Hepatocyte (in vitro differentiated cells): ENCODE data around the gene UPP1. TPM values are rescaled to one million over a fixed set of nuclear protein-coding genes. Genes with fewer than 3 reads are reported as not detected.

Source experiments
- DNase-seq: peaks from one replicate; pipeline ENCODE4 v3.0.0-alpha.2; 2016; ENCODE audit warnings: low spot score
- H2AFZ ChIP-seq: fragments of 200-600 bp; sonication (generic); 2 replicates; pipeline ENCODE4 v1.6.0; 2016; ENCODE audit warnings: antibody characterized with exemption, mild to moderate bottlenecking
- H3K27ac ChIP-seq: fragments of 200-600 bp; sonication (generic); 2 replicates; pipeline ENCODE4 v1.5.1; 2016; ENCODE audit warnings: mild to moderate bottlenecking
- H3K27me3 ChIP-seq: fragments of 200-600 bp; sonication (generic); 2 replicates; pipeline ENCODE4 v1.6.1; 2016
- H3K36me3 ChIP-seq: fragments of 200-600 bp; sonication (generic); replicated peaks from 2 replicates; pipeline ENCODE4 v1.5.1; 2016; ENCODE audit warnings: low read depth; ENCODE audit not compliant: insufficient read depth
- H3K4me1 ChIP-seq: fragments of 200-600 bp; sonication (generic); 2 replicates; pipeline ENCODE4 v1.5.1; 2016; ENCODE audit warnings: mild to moderate bottlenecking, moderate library complexity; ENCODE audit not compliant: insufficient read depth
- H3K4me2 ChIP-seq: fragments of 200-600 bp; sonication (generic); 2 replicates; pipeline ENCODE4 v1.6.0; 2016
- H3K4me3 ChIP-seq: fragments of 200-600 bp; sonication (generic); 2 replicates; pipeline ENCODE4 v1.5.1; 2016; ENCODE audit warnings: mild to moderate bottlenecking
- H3K79me2 ChIP-seq: fragments of 200-600 bp; sonication (generic); 2 replicates; pipeline ENCODE4 v1.6.0; 2017; ENCODE audit warnings: mild to moderate bottlenecking
- H3K9me2 ChIP-seq: fragments of 200-600 bp; sonication (generic); replicated peaks from 2 replicates; pipeline ENCODE4 v1.6.0; 2017; ENCODE audit warnings: mild to moderate bottlenecking; ENCODE audit not compliant: insufficient read depth
- H3K9me3 ChIP-seq: fragments of 200-600 bp; sonication (generic); 2 replicates; pipeline ENCODE4 v1.5.1; 2016; ENCODE audit warnings: low read depth, mild to moderate bottlenecking
- H4K20me1 ChIP-seq: fragments of 200-600 bp; sonication (generic); 2 replicates; pipeline ENCODE4 v1.6.0; 2016; ENCODE audit warnings: mild to moderate bottlenecking; ENCODE audit not compliant: insufficient read depth, poor library complexity, severe bottlenecking
- EZH2 ChIP-seq: fragments of 200-600 bp; sonication (generic); IDR thresholded peaks from 2 replicates; pipeline ENCODE4 v1.6.1; 2016; ENCODE audit warnings: antibody characterized with exemption, mild to moderate bottlenecking, borderline replicate concordance
- EZH2phosphoT487 ChIP-seq: fragments of 200-600 bp; sonication (generic); IDR thresholded peaks from one replicate; pipeline ENCODE4 v1.6.1; 2018; ENCODE audit warnings: antibody characterized with exemption, mild to moderate bottlenecking, low read depth, moderate library complexity; ENCODE audit not compliant: unreplicated experiment, severe bottlenecking
- WGBS: methylation state at CpG from one replicate; pipeline ENCODE4 v1.1.6; 2016; ENCODE audit warnings: low lambda C conversion rate; ENCODE audit errors: missing lambda C conversion rate; 5-methylcytosine and 5-hydroxymethylcytosine counted together
- polyA plus RNA-seq: library from polyadenylated mRNA; unstranded; fragments of >200 nt; fragmentation: Nextera tagmentation; extraction: Ambion mirVana; gene quantifications from 2 replicates; pipeline ENCODE4 v1.2.1, GENCODE V29; 2016
- total RNA-seq: library from RNA; depleted of rRNA; stranded (reverse); fragments of >200 nt; gene quantifications from 2 replicates; pipeline ENCODE4 v1.2.3, GENCODE V29; 2014
- TF ChIP-seq, protein P1 (sequence below): fragments of 200-600 bp; sonication (generic); IDR thresholded peaks from 2 replicates; pipeline ENCODE4 v1.5.1; 2016; ENCODE audit warnings: antibody characterized with exemption, mild to moderate bottlenecking; ENCODE audit not compliant: poor library complexity

The UPP1 gene
- total and polyA plus RNA-seq, 2 experiments from 2014 or later = 12.7 to 38.7 TPM

GRCh38 chr7:48111596-48111995, 22.5 kb downstream of the UPP1 start:
- Histone ChIP-seq H3K9me3 (no peaks in the 10 kb centered on the region), H3K27ac (no peak overlapping the region), H2AFZ (no peak overlapping the region), H3K9me2 (no peaks in the 10 kb centered on the region), H3K27me3 (no peaks in the 10 kb centered on the region), H3K4me3 (no peak overlapping the region), H3K79me2 (no peaks in the 10 kb centered on the region), H3K4me2 (no peak overlapping the region), H3K4me1 (no peaks in the 10 kb centered on the region), H4K20me1 (no peaks in the 10 kb centered on the region), H3K36me3 (no peaks in the 10 kb centered on the region)
- 84% methylated on average over 8 of the region's 8 CpGs for WGBS
- TF ChIP-seq EZH2 (no peak), EZH2phosphoT487 (no peak)
- TF ChIP-seq, protein P1, sequence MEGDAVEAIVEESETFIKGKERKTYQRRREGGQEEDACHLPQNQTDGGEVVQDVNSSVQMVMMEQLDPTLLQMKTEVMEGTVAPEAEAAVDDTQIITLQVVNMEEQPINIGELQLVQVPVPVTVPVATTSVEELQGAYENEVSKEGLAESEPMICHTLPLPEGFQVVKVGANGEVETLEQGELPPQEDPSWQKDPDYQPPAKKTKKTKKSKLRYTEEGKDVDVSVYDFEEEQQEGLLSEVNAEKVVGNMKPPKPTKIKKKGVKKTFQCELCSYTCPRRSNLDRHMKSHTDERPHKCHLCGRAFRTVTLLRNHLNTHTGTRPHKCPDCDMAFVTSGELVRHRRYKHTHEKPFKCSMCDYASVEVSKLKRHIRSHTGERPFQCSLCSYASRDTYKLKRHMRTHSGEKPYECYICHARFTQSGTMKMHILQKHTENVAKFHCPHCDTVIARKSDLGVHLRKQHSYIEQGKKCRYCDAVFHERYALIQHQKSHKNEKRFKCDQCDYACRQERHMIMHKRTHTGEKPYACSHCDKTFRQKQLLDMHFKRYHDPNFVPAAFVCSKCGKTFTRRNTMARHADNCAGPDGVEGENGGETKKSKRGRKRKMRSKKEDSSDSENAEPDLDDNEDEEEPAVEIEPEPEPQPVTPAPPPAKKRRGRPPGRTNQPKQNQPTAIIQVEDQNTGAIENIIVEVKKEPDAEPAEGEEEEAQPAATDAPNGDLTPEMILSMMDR = no peak
- DNase-seq = no peak

GRCh38 chr7:48112401-48113165, 23.5 kb downstream of the UPP1 start:
- Histone ChIP-seq H3K9me3 (no peaks in the 10 kb centered on the region), H3K79me2 (no peaks in the 10 kb centered on the region), H3K9me2 (no peaks in the 10 kb centered on the region), H3K27ac (no peak overlapping the region), H3K4me1 (no peaks in the 10 kb centered on the region), H3K4me2 (no peak overlapping the region), H2AFZ (no peak overlapping the region), H3K27me3 (no peaks in the 10 kb centered on the region), H3K4me3 (no peak overlapping the region), H3K36me3 (no peaks in the 10 kb centered on the region), H4K20me1 (no peaks in the 10 kb centered on the region)
- DNase-seq = no peak
- 88% methylated on average over 7 of the region's 7 CpGs for WGBS
- TF ChIP-seq EZH2phosphoT487 = no peak
- TF ChIP-seq, protein P1 = no peak
- TF ChIP-seq EZH2 = no peak

DNA sequence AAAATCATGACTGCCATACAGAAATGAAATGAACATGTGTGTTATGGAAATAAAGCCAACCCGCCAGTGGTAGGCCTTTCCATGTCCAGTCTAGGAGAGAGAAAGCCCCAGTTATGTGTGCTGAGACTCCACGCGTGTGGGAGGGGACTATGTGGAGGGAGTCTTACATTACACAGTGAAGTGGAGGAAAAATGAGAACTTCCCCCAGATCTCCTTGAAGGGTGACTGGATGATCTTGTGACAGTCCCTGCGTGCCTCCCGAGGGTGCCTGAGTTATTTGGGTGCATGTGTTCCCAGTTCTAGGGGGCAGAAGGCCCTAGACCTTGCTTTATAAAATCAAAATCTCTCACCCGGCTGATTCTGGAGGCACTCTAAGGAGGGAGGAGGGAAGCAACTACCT, 24.2 kb downstream of the UPP1 start:
- Histone ChIP-seq H3K9me3 (no peaks in the 10 kb centered on the region), H3K27ac (no peak overlapping the region), H2AFZ (no peak overlapping the region), H4K20me1 (no peaks in the 10 kb centered on the region), H3K4me1 (no peaks in the 10 kb centered on the region), H3K27me3 (no peaks in the 10 kb centered on the region), H3K79me2 (no peaks in the 10 kb centered on the region), H3K36me3 (no peaks in the 10 kb centered on the region), H3K9me2 (no peaks in the 10 kb centered on the region), H3K4me2 (no peak overlapping the region), H3K4me3 (no peak overlapping the region)
- no peak for DNase-seq
- WGBS = 96% methylated on average over 6 of the region's 6 CpGs
- TF ChIP-seq, protein P1 = no peak
- no peak for TF ChIP-seq EZH2phosphoT487
- TF ChIP-seq EZH2 = no peak
